ENCODE data around the gene CCL20.

Gene CCL20

DNA sequence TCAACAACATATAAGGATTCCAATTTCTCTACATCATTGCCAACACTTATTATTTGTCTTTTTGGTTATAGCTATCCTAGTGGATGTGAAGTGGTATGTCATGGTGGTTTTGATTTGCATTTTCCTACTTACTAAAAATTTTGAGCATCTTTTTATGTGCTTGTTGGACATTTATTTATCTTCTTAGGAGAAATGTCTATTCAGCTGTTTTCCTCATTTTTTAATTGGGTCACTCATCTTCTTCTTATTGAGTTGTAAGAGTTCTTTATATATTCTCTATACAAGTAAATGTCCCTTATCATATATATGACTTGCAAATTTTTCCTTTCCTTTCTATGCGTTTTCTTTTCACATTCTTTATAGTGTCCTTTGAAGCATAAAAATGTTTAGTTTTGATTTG lies 4.7 kb upstream of the CCL20 start:
- Histone ChIP-seq H3K9me3 (ENCODE audit: control insufficient read depth, insufficient read depth, low read length) (no peaks in the 10 kb centered on the region), H3K4me1 (ENCODE audit: control insufficient read depth, low read length) (peaks cover 5% of the 10 kb centered on the region; the same call in 1 of the 2 replicates), H4K20me1 (ENCODE audit: control insufficient read depth, insufficient read depth, low read depth, low read length) (no peaks in the 10 kb centered on the region), H3F3A (ENCODE audit: control insufficient read depth, insufficient read depth) (no peaks in the 10 kb centered on the region), H3K9me2 (replicated peaks; ENCODE audit: control insufficient read depth, low read length) (no peaks in the 10 kb centered on the region), H3K27me3 (ENCODE audit: control insufficient read depth, low read length) (no peaks in the 10 kb centered on the region), H3K27ac (ENCODE audit: low read depth, low read length) (no peak overlapping the region), H3K4me2 (ENCODE audit: low read length) (no peak overlapping the region), H3K36me3 (ENCODE audit: control insufficient read depth, low read length) (no peaks in the 10 kb centered on the region), H3K4me3 (ENCODE audit: low read length) (no peak overlapping the region), H3K79me2 (ENCODE audit: control insufficient read depth, low read length) (no peaks in the 10 kb centered on the region)
- TF ChIP-seq, protein P1, sequence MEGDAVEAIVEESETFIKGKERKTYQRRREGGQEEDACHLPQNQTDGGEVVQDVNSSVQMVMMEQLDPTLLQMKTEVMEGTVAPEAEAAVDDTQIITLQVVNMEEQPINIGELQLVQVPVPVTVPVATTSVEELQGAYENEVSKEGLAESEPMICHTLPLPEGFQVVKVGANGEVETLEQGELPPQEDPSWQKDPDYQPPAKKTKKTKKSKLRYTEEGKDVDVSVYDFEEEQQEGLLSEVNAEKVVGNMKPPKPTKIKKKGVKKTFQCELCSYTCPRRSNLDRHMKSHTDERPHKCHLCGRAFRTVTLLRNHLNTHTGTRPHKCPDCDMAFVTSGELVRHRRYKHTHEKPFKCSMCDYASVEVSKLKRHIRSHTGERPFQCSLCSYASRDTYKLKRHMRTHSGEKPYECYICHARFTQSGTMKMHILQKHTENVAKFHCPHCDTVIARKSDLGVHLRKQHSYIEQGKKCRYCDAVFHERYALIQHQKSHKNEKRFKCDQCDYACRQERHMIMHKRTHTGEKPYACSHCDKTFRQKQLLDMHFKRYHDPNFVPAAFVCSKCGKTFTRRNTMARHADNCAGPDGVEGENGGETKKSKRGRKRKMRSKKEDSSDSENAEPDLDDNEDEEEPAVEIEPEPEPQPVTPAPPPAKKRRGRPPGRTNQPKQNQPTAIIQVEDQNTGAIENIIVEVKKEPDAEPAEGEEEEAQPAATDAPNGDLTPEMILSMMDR (IDR thresholded peaks at IDR 0.05; ENCODE audit: low read depth, low read length, poor library complexity, severe bottlenecking), result no peak
- TF ChIP-seq EZH2phosphoT487 (IDR thresholded peaks at IDR 0.05; ENCODE audit: borderline replicate concordance, low read length), result no peak

DNA sequence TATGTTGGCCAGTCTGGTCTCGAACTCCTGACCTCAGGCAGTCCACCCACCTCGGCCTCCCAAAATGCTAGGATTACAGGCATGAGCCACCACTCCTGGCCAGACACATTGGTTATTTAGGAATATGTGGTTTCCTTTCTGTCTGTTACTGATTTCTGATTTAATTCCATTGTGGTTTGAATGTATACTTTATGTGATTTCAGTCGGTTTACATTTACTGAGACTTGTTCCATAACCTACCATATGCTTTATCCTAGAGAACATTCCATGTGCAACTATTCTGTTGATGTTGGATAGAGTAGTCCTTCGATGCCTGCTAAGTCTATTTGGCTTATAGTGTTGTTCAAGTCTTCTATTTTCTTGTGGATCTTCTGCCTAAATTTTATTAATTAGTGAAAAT lies 1.6 kb upstream of the CCL20 start:
- no peak overlapping the region for H3K27ac ChIP-seq (ENCODE audit: low read depth, low read length)
- no peak overlapping the region for H3K4me3 ChIP-seq (ENCODE audit: low read length)
- no peak overlapping the region for H3K4me2 ChIP-seq (ENCODE audit: low read length)
- no peaks in the 10 kb centered on the region for H3K79me2 ChIP-seq (ENCODE audit: control insufficient read depth, low read length)
- no peaks in the 10 kb centered on the region for H3K27me3 ChIP-seq (ENCODE audit: control insufficient read depth, low read length)
- H3K9me3 ChIP-seq (ENCODE audit: control insufficient read depth, insufficient read depth, low read length), result no peaks in the 10 kb centered on the region
- H3K36me3 ChIP-seq (ENCODE audit: control insufficient read depth, low read length), result no peaks in the 10 kb centered on the region
- H3K9me2 ChIP-seq (replicated peaks; ENCODE audit: control insufficient read depth, low read length), result no peaks in the 10 kb centered on the region
- H4K20me1 ChIP-seq (ENCODE audit: control insufficient read depth, insufficient read depth, low read depth, low read length), result no peaks in the 10 kb centered on the region
- TF ChIP-seq, protein P1 (IDR thresholded peaks at IDR 0.05; ENCODE audit: low read depth, low read length, poor library complexity, severe bottlenecking), result no peak
- no peak for TF ChIP-seq EZH2phosphoT487 (IDR thresholded peaks at IDR 0.05; ENCODE audit: borderline replicate concordance, low read length)
- H3K4me1 ChIP-seq (ENCODE audit: control insufficient read depth, low read length), result no peaks in the 10 kb centered on the region
- H3F3A ChIP-seq (ENCODE audit: control insufficient read depth, insufficient read depth), result no peaks in the 10 kb centered on the region

DNA sequence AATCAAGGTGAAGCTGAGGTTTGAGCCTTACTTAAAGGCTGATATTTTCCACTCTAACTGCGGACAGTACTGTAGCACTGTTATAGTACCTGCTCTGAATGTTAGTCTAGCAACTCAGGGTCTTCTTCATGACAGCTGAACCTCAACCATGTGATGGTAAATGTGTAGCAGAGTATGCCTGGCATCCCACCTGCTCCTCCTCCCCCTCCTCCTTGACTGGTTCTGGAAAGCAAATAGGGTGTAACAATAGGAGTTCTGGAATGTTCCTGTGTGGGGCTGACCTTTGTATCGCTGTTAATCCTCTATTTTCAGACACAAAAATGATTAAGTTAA lies 447 bp upstream of the CCL20 start:
- Histone ChIP-seq H3K27me3 (ENCODE audit: control insufficient read depth, low read length) (no peaks in the 10 kb centered on the region), H3K36me3 (ENCODE audit: control insufficient read depth, low read length) (no peaks in the 10 kb centered on the region), H3K4me3 (ENCODE audit: low read length) (no peak overlapping the region), H3K4me2 (ENCODE audit: low read length) (no peak overlapping the region), H3K27ac (ENCODE audit: low read depth, low read length) (no peak overlapping the region), H3K79me2 (ENCODE audit: control insufficient read depth, low read length) (no peaks in the 10 kb centered on the region), H3K9me3 (ENCODE audit: control insufficient read depth, insufficient read depth, low read length) (no peaks in the 10 kb centered on the region), H3K4me1 (ENCODE audit: control insufficient read depth, low read length) (no peaks in the 10 kb centered on the region), H3K9me2 (replicated peaks; ENCODE audit: control insufficient read depth, low read length) (no peaks in the 10 kb centered on the region), H3F3A (ENCODE audit: control insufficient read depth, insufficient read depth) (no peaks in the 10 kb centered on the region), H4K20me1 (ENCODE audit: control insufficient read depth, insufficient read depth, low read depth, low read length) (no peaks in the 10 kb centered on the region)
- TF ChIP-seq EZH2phosphoT487 (IDR thresholded peaks at IDR 0.05; ENCODE audit: borderline replicate concordance, low read length), result no peak
- TF ChIP-seq, protein P1 (IDR thresholded peaks at IDR 0.05; ENCODE audit: low read depth, low read length, poor library complexity, severe bottlenecking), result no peak

DNA sequence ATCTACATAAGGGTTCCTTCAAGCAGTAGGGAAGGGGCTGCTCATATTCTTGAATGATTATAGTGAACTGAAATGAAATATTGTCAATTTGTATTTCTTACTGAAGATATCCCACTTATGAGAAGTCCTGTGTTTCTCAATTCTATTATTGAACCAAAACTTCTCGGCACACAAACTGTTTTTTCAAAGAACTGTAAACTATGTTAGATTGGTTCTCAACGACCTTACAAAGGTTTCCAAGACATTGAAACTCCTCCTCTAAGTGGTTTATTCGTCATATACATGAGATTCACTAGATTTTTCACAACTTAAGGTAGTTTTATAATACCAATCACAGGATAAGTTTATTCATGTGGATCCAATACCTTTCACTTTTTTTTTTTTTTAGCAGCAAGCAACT lies 1.4 kb downstream of the CCL20 start:
- no peaks in the 10 kb centered on the region for H3K9me3 ChIP-seq (ENCODE audit: control insufficient read depth, insufficient read depth, low read length)
- H3K27me3 ChIP-seq (ENCODE audit: control insufficient read depth, low read length), result no peaks in the 10 kb centered on the region
- H3K9me2 ChIP-seq (replicated peaks; ENCODE audit: control insufficient read depth, low read length), result no peaks in the 10 kb centered on the region
- no peak overlapping the region for H3K27ac ChIP-seq (ENCODE audit: low read depth, low read length)
- H3K4me3 ChIP-seq (ENCODE audit: low read length), result no peak overlapping the region
- H3K4me1 ChIP-seq (ENCODE audit: control insufficient read depth, low read length), result no peaks in the 10 kb centered on the region
- no peaks in the 10 kb centered on the region for H3K36me3 ChIP-seq (ENCODE audit: control insufficient read depth, low read length)
- no peak overlapping the region for H3K4me2 ChIP-seq (ENCODE audit: low read length)
- no peaks in the 10 kb centered on the region for H3K79me2 ChIP-seq (ENCODE audit: control insufficient read depth, low read length)
- no peaks in the 10 kb centered on the region for H4K20me1 ChIP-seq (ENCODE audit: control insufficient read depth, insufficient read depth, low read depth, low read length)
- no peaks in the 10 kb centered on the region for H3F3A ChIP-seq (ENCODE audit: control insufficient read depth, insufficient read depth)
- TF ChIP-seq EZH2phosphoT487 (IDR thresholded peaks at IDR 0.05; ENCODE audit: borderline replicate concordance, low read length), result no peak

All from DOHH2 (cell line).